DMS53 treated with DMSO at 0.1 percent for 48 hours (cell line): ENCODE data around the gene KRTAP6-1.

Source experiments
- DNase-seq: peaks from one replicate; lab custom pipeline; 2025; ENCODE audit not compliant: unreplicated experiment; lab: John Stamatoyannopoulos, UW

The KRTAP6-1 gene

DNA sequence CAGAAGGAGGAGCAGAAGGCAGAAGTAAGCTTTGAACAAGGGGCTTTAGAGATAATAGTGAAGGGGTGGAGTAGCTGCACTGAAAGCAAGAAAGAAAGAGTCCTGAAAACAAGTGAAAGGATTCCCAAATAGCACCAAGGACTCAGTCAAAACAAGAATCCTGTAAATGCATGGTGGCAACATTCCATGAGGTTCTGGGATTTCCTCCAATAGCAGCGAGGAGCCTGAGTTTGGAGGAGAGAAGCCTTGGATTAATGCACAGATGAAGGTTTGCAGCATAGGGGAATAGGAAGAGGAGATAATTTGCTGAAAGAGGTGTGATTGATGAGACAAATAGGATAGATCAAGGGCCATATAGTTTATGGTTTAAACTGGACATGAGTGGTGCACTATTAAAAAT is 34.4 kb downstream of the KRTAP6-1 start:
- no peak for DNase-seq

DNA sequence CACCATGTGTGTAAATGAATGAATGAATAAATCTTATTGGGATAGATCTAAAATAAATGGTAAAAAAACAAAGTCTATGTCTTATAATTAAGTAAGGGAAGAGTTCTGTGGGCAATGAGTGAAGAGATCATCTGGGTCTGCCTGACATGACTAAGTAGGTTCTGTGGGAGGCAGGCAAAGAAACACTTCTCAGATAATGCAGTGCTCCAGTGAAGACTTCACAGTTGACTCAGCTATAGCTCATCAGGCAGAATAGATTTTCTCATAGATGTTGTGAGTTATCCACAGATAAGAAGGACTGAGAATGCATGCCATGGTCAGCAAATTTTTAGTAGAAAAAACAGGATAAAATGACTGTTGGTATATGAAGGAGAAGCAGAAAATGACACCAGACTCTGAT is 36.0 kb downstream of the KRTAP6-1 start:
- no peak for DNase-seq

DNA sequence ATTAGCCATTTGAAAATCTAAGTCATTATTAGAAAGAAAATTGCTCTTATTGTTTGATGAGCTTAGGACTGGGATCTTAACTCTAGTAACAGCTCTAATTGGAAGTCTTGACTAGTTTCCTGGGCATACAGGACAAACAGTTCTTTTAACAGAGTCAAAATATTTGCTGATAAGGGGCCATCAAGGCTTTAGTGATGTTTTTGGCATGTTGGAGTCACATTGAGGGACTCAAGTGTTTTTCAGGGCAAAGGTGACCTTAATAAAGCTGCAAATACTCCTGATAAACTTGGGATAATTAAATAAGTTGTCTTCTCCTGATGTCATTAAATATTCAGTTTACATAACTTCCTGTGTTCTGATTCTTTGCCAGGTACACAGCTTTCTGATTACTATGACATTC is 46.1 kb downstream of the KRTAP6-1 start:
- no peak for DNase-seq

GRCh38 chr21:30563630-30564029 is 50.1 kb downstream of the KRTAP6-1 start:
- DNase-seq: no peak
